NCI-H2171 (cell line): ENCODE data around the gene AUH.

Experiments used
- DNase-seq: peaks from one replicate; lab custom pipeline; 2025; lab: John Stamatoyannopoulos, UW

AUH gene

GRCh38 chr9:91336786-91337185 is 24.9 kb downstream of the AUH start:
- DNase-seq, result no peak

- no peak for DNase-seq
Observed at GRCh38 chr9:91334053-91334452, 27.7 kb downstream of the AUH start.

- no peak for DNase-seq
Observed at GRCh38 chr9:91333551-91333950, 28.2 kb downstream of the AUH start.

GRCh38 chr9:91332546-91333231 is 29.0 kb downstream of the AUH start:
- no peak for DNase-seq

GRCh38 chr9:91331849-91332248 is 29.9 kb downstream of the AUH start:
- no peak for DNase-seq

GRCh38 chr9:91328186-91328585 is 33.5 kb downstream of the AUH start:
- no peak for DNase-seq

GRCh38 chr9:91321691-91322090 is 40.0 kb downstream of the AUH start:
- no peak for DNase-seq

- DNase-seq, result no peak
Observed at GRCh38 chr9:91320299-91320698, 41.4 kb downstream of the AUH start.

- no peak for DNase-seq
Observed at GRCh38 chr9:91316093-91316492, 45.6 kb downstream of the AUH start.

GRCh38 chr9:91315191-91315590 is 46.5 kb downstream of the AUH start:
- no peak for DNase-seq

GRCh38 chr9:91312717-91313325 is 48.9 kb downstream of the AUH start:
- no peak for DNase-seq

GRCh38 chr9:91310037-91310436 is 51.7 kb downstream of the AUH start:
- DNase-seq, result no peak

- DNase-seq, result no peak
Observed at GRCh38 chr9:91308191-91308590, 53.5 kb downstream of the AUH start.

- no peak for DNase-seq
Observed at GRCh38 chr9:91307279-91307678, 54.4 kb downstream of the AUH start.

GRCh38 chr9:91306296-91306630 is 55.5 kb downstream of the AUH start:
- no peak for DNase-seq

GRCh38 chr9:91305596-91306295 is 56.0 kb downstream of the AUH start:
- no peak for DNase-seq

GRCh38 chr9:91303741-91304415 is 57.8 kb downstream of the AUH start:
- DNase-seq, result no peak

- DNase-seq, result no peak
Observed at GRCh38 chr9:91302831-91303230, 58.9 kb downstream of the AUH start.

GRCh38 chr9:91301161-91301560 is 60.6 kb downstream of the AUH start:
- no peak for DNase-seq

- DNase-seq, result no peak
Observed at GRCh38 chr9:91298311-91298710, 63.4 kb downstream of the AUH start.

- no peak for DNase-seq
Observed at GRCh38 chr9:91297306-91297705, 64.4 kb downstream of the AUH start.

- no peak for DNase-seq
Observed at GRCh38 chr9:91296354-91296753, 65.4 kb downstream of the AUH start.

GRCh38 chr9:91295357-91295756 is 66.4 kb downstream of the AUH start:
- no peak for DNase-seq
